ENCODE measurements around the gene F11.
"Not testable (repeated sequence)": the region's sequence is repeated elsewhere in the genome, so short reads cannot be mapped to it uniquely, and the experiment has no call there.

Gene F11

GRCh38 chr4:186244835-186245234 is 21.2 kb upstream of the F11 start:
- Histone ChIP-seq H3F3A (ENCODE audit: insufficient read depth, low read length) (no peaks in the 10 kb centered on the region), H3K4me3 (ENCODE audit: low read depth, low read length, poor library complexity, severe bottlenecking) (no peak overlapping the region), H3K36me3 (ENCODE audit: insufficient read depth, low read length) (no peaks in the 10 kb centered on the region), H3K9ac (ENCODE audit: low read length) (no peak overlapping the region), H3K4me1 (ENCODE audit: insufficient read depth, low read length, severe bottlenecking) (no peaks in the 10 kb centered on the region), H3K79me2 (ENCODE audit: insufficient read depth, low read length) (no peaks in the 10 kb centered on the region), H2AFZ (ENCODE audit: low read length) (no peak overlapping the region), H3K9me2 (ENCODE audit: low read depth, low read length) (no peaks in the 10 kb centered on the region; the same call in 1 of the 2 replicates), H4K20me1 (ENCODE audit: insufficient read depth, low read length) (no peaks in the 10 kb centered on the region), H3K27ac (ENCODE audit: low read depth, low read length, poor library complexity, severe bottlenecking) (no peak overlapping the region), H3K4me2 (ENCODE audit: low read length) (no peak overlapping the region), H3K9me3 (ENCODE audit: low read length) (no peaks in the 10 kb centered on the region), H3K27me3 (ENCODE audit: insufficient read depth, low read length) (no peaks in the 10 kb centered on the region)
- TF ChIP-seq EZH2 (IDR thresholded peaks at IDR 0.05; ENCODE audit: borderline replicate concordance, low read length), result no peak
- TF ChIP-seq CTCF (IDR thresholded peaks at IDR 0.05; ENCODE audit: low read length), result no peak

GRCh38 chr4:186247062-186247752 is 18.8 kb upstream of the F11 start:
- H3K9me2 ChIP-seq (ENCODE audit: low read depth, low read length); H3F3A ChIP-seq (ENCODE audit: insufficient read depth, low read length); H3K27me3 ChIP-seq (ENCODE audit: insufficient read depth, low read length); H3K4me1 ChIP-seq (ENCODE audit: insufficient read depth, low read length, severe bottlenecking); H2AFZ ChIP-seq (ENCODE audit: low read length); H3K79me2 ChIP-seq (ENCODE audit: insufficient read depth, low read length); H3K27ac ChIP-seq (ENCODE audit: low read depth, low read length, poor library complexity, severe bottlenecking); H3K4me2 ChIP-seq (ENCODE audit: low read length); H3K4me3 ChIP-seq (ENCODE audit: low read depth, low read length, poor library complexity, severe bottlenecking); H3K9me3 ChIP-seq (ENCODE audit: low read length); H4K20me1 ChIP-seq (ENCODE audit: insufficient read depth, low read length); H3K9ac ChIP-seq (ENCODE audit: low read length); H3K36me3 ChIP-seq (ENCODE audit: insufficient read depth, low read length): not testable (repeated sequence)

- Histone ChIP-seq H3K9ac (ENCODE audit: low read length) (no peak overlapping the region), H3K4me3 (ENCODE audit: low read depth, low read length, poor library complexity, severe bottlenecking) (no peak overlapping the region), H3F3A (ENCODE audit: insufficient read depth, low read length) (no peaks in the 10 kb centered on the region), H3K36me3 (ENCODE audit: insufficient read depth, low read length) (no peaks in the 10 kb centered on the region), H3K4me2 (ENCODE audit: low read length) (no peak overlapping the region), H3K9me2 (ENCODE audit: low read depth, low read length) (no peaks in the 10 kb centered on the region; the same call in 1 of the 2 replicates), H3K27ac (ENCODE audit: low read depth, low read length, poor library complexity, severe bottlenecking) (no peak overlapping the region), H4K20me1 (ENCODE audit: insufficient read depth, low read length) (no peaks in the 10 kb centered on the region), H3K79me2 (ENCODE audit: insufficient read depth, low read length) (no peaks in the 10 kb centered on the region), H2AFZ (ENCODE audit: low read length) (no peak overlapping the region), H3K9me3 (ENCODE audit: low read length) (no peaks in the 10 kb centered on the region), H3K4me1 (ENCODE audit: insufficient read depth, low read length, severe bottlenecking) (no peaks in the 10 kb centered on the region), H3K27me3 (ENCODE audit: insufficient read depth, low read length) (no peaks in the 10 kb centered on the region)
- TF ChIP-seq EZH2 (IDR thresholded peaks at IDR 0.05; ENCODE audit: borderline replicate concordance, low read length) (no peak), CTCF (IDR thresholded peaks at IDR 0.05; ENCODE audit: low read length) (no peak)
Observed at GRCh38 chr4:186248643-186249042, 17.3 kb upstream of the F11 start.

Measured in OCI-LY1 (cell line).